ENCODE measurements around the gene LPCAT1.

LPCAT1 gene

GRCh38 chr5:1436036-1436435, 87.7 kb downstream of the LPCAT1 start:
- no peak for ATAC-seq
- TF ChIP-seq ARNTL (CRISPR knock-in tag; IDR thresholded peaks at IDR 0.05; ENCODE audit: borderline replicate concordance, low read depth) = no peak
- TF ChIP-seq SNAI2 (CRISPR knock-in tag; IDR thresholded peaks at IDR 0.05) = no peak
- TF ChIP-seq PPARA (CRISPR knock-in tag; IDR thresholded peaks at IDR 0.05; ENCODE audit: borderline replicate concordance) = no peak
- TF ChIP-seq CSRNP3 (CRISPR knock-in tag; IDR thresholded peaks at IDR 0.05) = no peak
- no peak for TF ChIP-seq ZNF8 (CRISPR knock-in tag; IDR thresholded peaks at IDR 0.05)
- TF ChIP-seq BACH2 (CRISPR knock-in tag; IDR thresholded peaks at IDR 0.05; ENCODE audit: borderline replicate concordance) = no peak
- TF ChIP-seq TCF4 (CRISPR knock-in tag; IDR thresholded peaks at IDR 0.05; ENCODE audit: borderline replicate concordance) = no peak
- no peak for TF ChIP-seq TSHZ2 (CRISPR knock-in tag; IDR thresholded peaks at IDR 0.05)
- no peak for TF ChIP-seq OSR1 (CRISPR knock-in tag; IDR thresholded peaks at IDR 0.05)
- TF ChIP-seq ZC3H10 (CRISPR knock-in tag; IDR thresholded peaks at IDR 0.05) = no peak
- TF ChIP-seq GLIS3 (CRISPR knock-in tag; IDR thresholded peaks at IDR 0.05) = no peak
- TF ChIP-seq POU6F1 (CRISPR knock-in tag; IDR thresholded peaks at IDR 0.05; ENCODE audit: borderline replicate concordance, low read depth) = no peak
- no peak for TF ChIP-seq CSDC2 (CRISPR knock-in tag; IDR thresholded peaks at IDR 0.05)
- TF ChIP-seq ESRRG (CRISPR knock-in tag; IDR thresholded peaks at IDR 0.05) = no peak
- TF ChIP-seq CREB5 (CRISPR knock-in tag; IDR thresholded peaks at IDR 0.05; ENCODE audit: low read depth) = no peak
- no peak for TF ChIP-seq ZNF565 (CRISPR knock-in tag; conservative IDR thresholded peaks at IDR 0.05; ENCODE audit: low read depth)

GRCh38 chr5:1435369-1435768, 88.4 kb downstream of the LPCAT1 start:
- no peak for TF ChIP-seq CSDC2 (CRISPR knock-in tag; IDR thresholded peaks at IDR 0.05)
- TF ChIP-seq BACH2 (CRISPR knock-in tag; IDR thresholded peaks at IDR 0.05; ENCODE audit: borderline replicate concordance) = no peak
- TF ChIP-seq TCF4 (CRISPR knock-in tag; IDR thresholded peaks at IDR 0.05; ENCODE audit: borderline replicate concordance) = no peak
- TF ChIP-seq RARB (CRISPR knock-in tag; IDR thresholded peaks at IDR 0.05) = no peak
- TF ChIP-seq ZNF70 (CRISPR knock-in tag; IDR thresholded peaks at IDR 0.05) = no peak
- no peak for TF ChIP-seq SNAI2 (CRISPR knock-in tag; IDR thresholded peaks at IDR 0.05)
- no peak for ATAC-seq

GRCh38 chr5:1432296-1432695, 91.5 kb downstream of the LPCAT1 start:
- ATAC-seq = no peak
- TF ChIP-seq TCF4 (CRISPR knock-in tag; IDR thresholded peaks at IDR 0.05; ENCODE audit: borderline replicate concordance) (no peak), ZNF70 (CRISPR knock-in tag; IDR thresholded peaks at IDR 0.05) (no peak), BACH2 (CRISPR knock-in tag; IDR thresholded peaks at IDR 0.05; ENCODE audit: borderline replicate concordance) (no peak), TOX (CRISPR knock-in tag; IDR thresholded peaks at IDR 0.05; ENCODE audit: borderline replicate concordance) (no peak), OSR1 (CRISPR knock-in tag; IDR thresholded peaks at IDR 0.05) (no peak), ISL1 (CRISPR knock-in tag; IDR thresholded peaks at IDR 0.05) (no peak), RARB (CRISPR knock-in tag; IDR thresholded peaks at IDR 0.05) (no peak), GLIS3 (CRISPR knock-in tag; IDR thresholded peaks at IDR 0.05) (no peak), ARNTL (CRISPR knock-in tag; IDR thresholded peaks at IDR 0.05; ENCODE audit: borderline replicate concordance, low read depth) (no peak)

- TF ChIP-seq RARB (CRISPR knock-in tag; IDR thresholded peaks at IDR 0.05) (no peak), CREB5 (CRISPR knock-in tag; IDR thresholded peaks at IDR 0.05; ENCODE audit: low read depth) (no peak), ZNF70 (CRISPR knock-in tag; IDR thresholded peaks at IDR 0.05) (no peak), BACH2 (CRISPR knock-in tag; IDR thresholded peaks at IDR 0.05; ENCODE audit: borderline replicate concordance) (no peak)
- ATAC-seq = no peak
Observed at GRCh38 chr5:1431896-1432295, 91.9 kb downstream of the LPCAT1 start.
